Activated gamma-delta T cell treated with anti-CD3 and anti-CD28 coated beads, Interleukin-2, amount 50 U/mL, for 16 hours (primary cell): ENCODE measurements around the gene HSPA12B.
A peak's percentile ranks its signal among the peaks of the same experiment; 100 is the strongest.
"Not testable (repeated sequence)": the region's sequence is repeated elsewhere in the genome, so short reads cannot be mapped to it uniquely, and the experiment has no call there.

Experiments used
- DNase-seq: peaks from one replicate; pipeline ENCODE4 v3.0.0-alpha.2; 2020; ENCODE audit warnings: low read depth

The HSPA12B gene

GRCh38 chr20:3787324-3788014 is 55.0 kb downstream of the HSPA12B start:
- no peak for DNase-seq

DNA sequence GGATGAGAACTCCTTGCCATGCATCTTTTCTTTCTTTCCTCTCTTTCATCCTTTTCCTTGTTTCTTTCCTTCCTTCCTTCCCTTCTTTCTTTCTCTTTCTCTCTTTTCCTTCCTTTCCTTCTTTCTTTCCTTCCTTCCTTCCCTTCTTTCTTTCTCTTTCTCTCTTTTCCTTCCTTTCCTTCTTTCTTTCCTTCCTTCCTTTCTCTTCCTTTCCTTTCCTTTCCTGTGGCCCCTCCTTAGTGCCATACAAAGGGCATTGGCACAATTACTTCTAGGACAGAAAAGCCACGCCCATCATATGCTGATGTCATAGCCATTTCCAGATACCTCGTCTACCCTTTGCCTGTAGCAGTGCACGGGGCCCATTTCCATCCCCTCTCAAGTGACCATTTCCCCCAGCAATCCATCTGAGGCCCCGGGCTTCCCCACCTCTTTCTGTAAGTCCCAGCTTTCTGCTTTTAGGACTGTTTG is 56.2 kb downstream of the HSPA12B start:
- DNase-seq, result no peak

GRCh38 chr20:3789201-3789600 is 56.7 kb downstream of the HSPA12B start:
- not testable (repeated sequence) for DNase-seq

GRCh38 chr20:3794168-3794567 is 61.7 kb downstream of the HSPA12B start:
- not testable (repeated sequence) for DNase-seq

DNA sequence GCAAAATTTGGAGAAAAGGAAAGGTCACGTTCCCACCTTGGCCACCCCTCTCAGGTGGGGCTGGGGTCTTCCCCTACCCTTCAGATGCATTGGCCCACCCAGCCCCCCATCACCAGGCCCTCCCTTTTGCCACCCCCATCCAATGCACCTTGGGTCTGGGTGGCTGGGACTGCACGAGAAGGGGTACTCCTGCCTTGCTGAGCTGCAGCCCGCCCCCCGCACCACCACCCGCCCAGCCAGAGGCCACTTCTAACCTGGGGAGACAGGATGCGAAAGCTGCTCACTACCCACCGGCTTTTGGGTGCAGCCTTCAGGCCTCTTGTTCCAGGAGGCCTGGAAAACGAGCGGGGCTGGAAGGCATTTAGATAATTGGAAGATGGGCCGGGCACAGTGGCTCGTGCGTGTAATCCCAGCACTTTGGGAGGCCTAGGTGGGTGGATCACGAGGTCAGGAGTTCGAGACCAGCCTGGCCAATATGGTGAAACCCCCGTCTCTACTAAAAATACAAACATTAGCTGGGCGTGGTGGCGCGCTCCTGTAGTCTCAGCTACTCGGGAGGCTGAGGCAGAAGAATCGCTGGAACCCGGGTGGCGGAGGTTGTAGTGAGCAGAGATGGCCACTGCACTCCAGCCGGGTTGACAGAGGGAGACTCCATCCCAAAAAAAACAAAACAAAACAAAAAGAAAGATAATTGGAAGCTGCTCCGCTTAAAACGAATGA is 62.4 kb downstream of the HSPA12B start:
- DNase-seq, result no peak

- peak; percentile 81 for DNase-seq
Measured at GRCh38 chr20:3795511-3796468, 63.3 kb downstream of the HSPA12B start, which contains the start of gene CDC25B. Gene CDC25B, plus strand, starts transcription at chr20:3796310. Its CDS starts 222 bp downstream, at chr20:3796532.

DNA sequence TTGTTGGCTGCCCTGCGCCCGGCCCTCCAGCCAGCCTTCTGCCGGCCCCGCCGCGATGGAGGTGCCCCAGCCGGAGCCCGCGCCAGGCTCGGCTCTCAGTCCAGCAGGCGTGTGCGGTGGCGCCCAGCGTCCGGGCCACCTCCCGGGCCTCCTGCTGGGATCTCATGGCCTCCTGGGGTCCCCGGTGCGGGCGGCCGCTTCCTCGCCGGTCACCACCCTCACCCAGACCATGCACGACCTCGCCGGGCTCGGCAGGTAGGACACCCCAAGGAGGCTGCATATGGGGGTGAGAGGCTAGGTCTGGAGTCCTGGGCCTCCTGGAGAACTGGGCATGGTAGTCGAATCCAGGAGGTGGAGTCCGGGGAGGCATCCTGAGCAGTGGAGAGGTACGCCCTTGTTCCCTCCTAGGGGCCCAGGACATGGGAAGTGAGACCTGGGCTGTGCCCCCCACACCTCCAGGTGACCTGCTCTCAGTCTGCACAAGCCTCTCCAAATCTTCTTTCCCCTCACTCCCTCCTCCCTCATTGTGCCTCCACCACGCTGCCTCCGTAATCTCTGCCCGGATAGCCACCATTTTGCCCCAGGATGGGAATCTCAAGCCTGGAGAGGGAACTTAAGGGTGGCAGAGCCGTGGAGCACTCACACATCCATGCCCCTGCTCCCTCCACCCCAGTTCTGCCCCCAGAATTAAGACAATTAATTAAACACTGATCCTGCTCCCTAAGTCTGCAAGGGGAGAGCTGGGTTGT is 64.2 kb downstream of the HSPA12B start:
- DNase-seq, result no peak

- no peak for DNase-seq
Measured at GRCh38 chr20:3797226-3797545, 64.7 kb downstream of the HSPA12B start.

GRCh38 chr20:3797592-3798372 is 65.3 kb downstream of the HSPA12B start:
- no peak for DNase-seq

DNA sequence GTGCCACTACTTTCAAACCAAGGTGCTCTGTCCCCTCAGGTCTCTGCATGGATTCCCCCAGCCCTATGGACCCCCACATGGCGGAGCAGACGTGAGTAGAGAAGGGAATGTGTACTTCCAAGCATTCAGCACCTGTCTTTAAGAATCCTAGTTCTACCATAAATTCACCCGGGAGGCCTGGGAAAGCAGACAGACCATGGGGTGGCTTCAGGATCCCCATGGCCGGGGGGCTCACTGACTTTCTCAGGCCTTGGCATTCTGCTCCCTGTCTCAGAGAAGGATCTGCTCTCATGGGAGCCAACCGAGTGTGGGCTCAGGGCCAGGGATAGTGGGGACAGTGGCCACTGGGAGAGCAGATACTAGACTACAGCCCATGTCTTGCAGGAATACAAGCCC is 65.9 kb downstream of the HSPA12B start:
- no peak for DNase-seq

DNA sequence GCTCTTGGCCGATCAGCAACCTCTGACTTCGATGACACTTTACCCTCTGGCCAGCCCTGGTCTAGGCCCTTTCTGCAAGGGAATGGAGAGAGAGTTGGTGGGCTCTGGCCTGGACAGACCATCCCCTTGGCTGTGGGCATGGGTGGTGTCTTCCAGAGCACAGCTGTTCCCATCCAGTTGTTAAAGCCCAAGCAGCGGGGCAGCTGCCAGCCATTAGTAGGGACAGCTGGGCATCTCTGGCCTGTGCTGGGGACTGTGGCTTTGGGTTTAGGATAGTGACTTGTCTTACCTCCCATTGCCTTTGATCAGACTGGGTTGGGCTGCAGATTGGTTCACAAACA is 66.4 kb downstream of the HSPA12B start:
- no peak for DNase-seq

GRCh38 chr20:3800256-3800877 is 67.9 kb downstream of the HSPA12B start:
- DNase-seq, result no peak

GRCh38 chr20:3800878-3801260 is 68.4 kb downstream of the HSPA12B start:
- no peak for DNase-seq

- DNase-seq, result no peak
Measured at GRCh38 chr20:3801299-3801698, 68.8 kb downstream of the HSPA12B start.

DNA sequence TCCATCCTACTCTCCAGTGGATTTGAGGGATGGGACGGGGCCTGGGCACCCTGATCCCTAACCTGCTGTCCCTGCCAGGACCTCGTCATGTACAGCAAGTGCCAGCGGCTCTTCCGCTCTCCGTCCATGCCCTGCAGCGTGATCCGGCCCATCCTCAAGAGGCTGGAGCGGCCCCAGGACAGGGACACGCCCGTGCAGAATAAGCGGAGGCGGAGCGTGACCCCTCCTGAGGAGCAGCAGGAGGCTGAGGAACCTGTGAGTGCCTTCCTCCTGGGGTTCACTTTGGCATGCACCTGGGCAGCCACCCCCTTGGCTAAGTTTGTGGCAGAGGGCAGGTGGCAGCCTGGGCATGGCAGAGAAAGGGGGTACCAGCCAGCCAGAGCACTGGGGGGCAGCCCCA is 69.4 kb downstream of the HSPA12B start:
- no peak for DNase-seq
